Measurements from ENCODE around the gene ZNF485. TPM values are rescaled to one million over a fixed set of nuclear protein-coding genes. Genes with fewer than 3 reads are reported as not detected.
A peak's percentile ranks its signal among the peaks of the same experiment; 100 is the strongest.

The ZNF485 gene
- 1.3 TPM for polyA plus RNA-seq (2012; ENCODE audit: low read depth, missing spikeins)

- no peak for TF ChIP-seq POU2F2 (IDR thresholded peaks at IDR 0.05; ENCODE audit: low read depth, low read length)
- TF ChIP-seq POLR2AphosphoS5 (IDR thresholded peaks at IDR 0.05; ENCODE audit: low read depth, low read length): peak; percentile 66; the same call in 1 of the 2 replicates
- TF ChIP-seq PAX5 (IDR thresholded peaks at IDR 0.05; ENCODE audit: insufficient read depth, low read length, severe bottlenecking): no peak
- TF ChIP-seq SPI1 (IDR thresholded peaks at IDR 0.05; ENCODE audit: low read depth, low read length): peak; percentile 73
- TF ChIP-seq TAF1 (IDR thresholded peaks at IDR 0.05; ENCODE audit: low read depth, low read length): peak; percentile 65; the same call in 1 of the 2 replicates
- TF ChIP-seq POLR2A (IDR thresholded peaks at IDR 0.05; ENCODE audit: low read depth, low read length): peak; percentile 61
- peak; percentile 98 for FAIRE-seq
- DNase-seq (ENCODE audit: insufficient read length, low spot score): peak; percentile 71
Observed at GRCh38 chr10:43606323-43607198, at the start of gene ZNF485. Gene ZNF485 (plus strand): TSS chr10:43606438. CDS start chr10:43607051, 613 bp downstream.

DNA sequence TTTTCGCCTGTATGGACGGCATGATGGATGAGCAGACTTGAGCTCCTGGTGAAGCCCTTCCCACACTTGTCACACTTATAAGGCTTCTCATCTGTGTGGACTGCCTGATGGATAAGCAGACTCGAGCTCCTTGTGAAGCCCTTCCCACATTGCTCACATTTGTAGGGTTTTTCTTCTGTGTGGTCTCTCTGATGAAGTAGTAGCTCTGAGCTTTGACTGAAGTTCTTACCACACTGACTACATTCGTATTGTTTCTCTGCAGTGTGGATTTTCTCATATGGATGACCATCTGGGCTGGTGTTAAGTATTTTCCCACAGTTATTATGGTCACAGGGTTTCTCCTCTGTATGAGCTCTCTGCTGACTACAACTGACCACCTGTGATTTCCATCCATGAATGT lies 49.0 kb upstream of the ZNF485 start:
- no peak for FAIRE-seq
- DNase-seq (ENCODE audit: insufficient read length, low spot score): no peak
- TF ChIP-seq POU2F2 (IDR thresholded peaks at IDR 0.05; ENCODE audit: low read depth, low read length) (no peak), PAX5 (IDR thresholded peaks at IDR 0.05; ENCODE audit: insufficient read depth, low read length, severe bottlenecking) (no peak), TAF1 (IDR thresholded peaks at IDR 0.05; ENCODE audit: low read depth, low read length) (no peak)

DNA sequence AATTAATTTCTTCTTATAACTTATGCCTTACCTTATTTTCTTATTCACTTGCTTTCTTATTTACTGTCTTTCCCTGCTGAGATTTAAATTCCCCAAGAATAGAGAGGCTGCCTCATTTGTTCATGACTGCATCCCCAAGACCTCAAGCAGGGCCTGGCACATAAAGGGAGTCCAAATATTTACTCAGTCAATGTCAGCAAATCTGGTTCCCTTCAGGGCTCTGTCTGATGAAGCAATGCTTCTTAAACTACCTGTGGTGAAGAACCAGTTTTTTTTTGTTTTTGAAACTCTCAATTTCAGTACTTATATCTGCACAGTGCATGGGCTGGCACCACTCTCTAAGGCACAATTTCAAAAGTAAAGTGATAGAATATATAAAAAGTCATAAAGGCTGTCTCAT lies 36.6 kb upstream of the ZNF485 start:
- DNase-seq (ENCODE audit: insufficient read length, low spot score): no peak
- no peak for FAIRE-seq

DNA sequence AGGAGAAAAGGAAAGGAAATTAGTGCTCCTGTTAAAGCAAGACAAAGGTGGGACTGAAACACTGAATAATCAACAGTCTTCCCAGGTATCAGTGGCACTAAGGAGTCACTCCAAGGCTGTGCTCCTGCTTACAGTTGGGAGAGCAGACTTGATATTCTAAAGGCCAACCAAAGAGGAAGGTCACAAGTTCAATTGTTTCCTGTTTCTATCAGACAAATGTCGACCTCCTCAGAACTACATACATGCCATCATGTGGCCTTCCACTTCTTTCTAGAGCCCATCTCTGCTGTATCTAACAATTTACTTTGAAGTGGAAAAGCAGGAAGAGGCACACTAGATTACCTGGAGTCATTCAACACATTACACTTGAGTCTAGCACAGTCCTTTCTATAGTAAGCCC lies 35.3 kb upstream of the ZNF485 start:
- TF ChIP-seq POLR2A (IDR thresholded peaks at IDR 0.05; ENCODE audit: low read depth, low read length) (no peak), SPI1 (IDR thresholded peaks at IDR 0.05; ENCODE audit: low read depth, low read length) (no peak), POU2F2 (IDR thresholded peaks at IDR 0.05; ENCODE audit: low read depth, low read length) (no peak), TAF1 (IDR thresholded peaks at IDR 0.05; ENCODE audit: low read depth, low read length) (no peak), POLR2AphosphoS5 (IDR thresholded peaks at IDR 0.05; ENCODE audit: low read depth, low read length) (no peak), PAX5 (IDR thresholded peaks at IDR 0.05; ENCODE audit: insufficient read depth, low read length, severe bottlenecking) (no peak)
- no peak for DNase-seq (ENCODE audit: insufficient read length, low spot score)
- FAIRE-seq: no peak

More for the DNA sequence above, 36.6 kb upstream of the ZNF485 start:
- no peak for TF ChIP-seq PAX5 (IDR thresholded peaks at IDR 0.05; ENCODE audit: insufficient read depth, low read length, severe bottlenecking)
- TF ChIP-seq TAF1 (IDR thresholded peaks at IDR 0.05; ENCODE audit: low read depth, low read length): no peak
- no peak for TF ChIP-seq POU2F2 (IDR thresholded peaks at IDR 0.05; ENCODE audit: low read depth, low read length)
- TF ChIP-seq POLR2AphosphoS5 (IDR thresholded peaks at IDR 0.05; ENCODE audit: low read depth, low read length): no peak

DNA sequence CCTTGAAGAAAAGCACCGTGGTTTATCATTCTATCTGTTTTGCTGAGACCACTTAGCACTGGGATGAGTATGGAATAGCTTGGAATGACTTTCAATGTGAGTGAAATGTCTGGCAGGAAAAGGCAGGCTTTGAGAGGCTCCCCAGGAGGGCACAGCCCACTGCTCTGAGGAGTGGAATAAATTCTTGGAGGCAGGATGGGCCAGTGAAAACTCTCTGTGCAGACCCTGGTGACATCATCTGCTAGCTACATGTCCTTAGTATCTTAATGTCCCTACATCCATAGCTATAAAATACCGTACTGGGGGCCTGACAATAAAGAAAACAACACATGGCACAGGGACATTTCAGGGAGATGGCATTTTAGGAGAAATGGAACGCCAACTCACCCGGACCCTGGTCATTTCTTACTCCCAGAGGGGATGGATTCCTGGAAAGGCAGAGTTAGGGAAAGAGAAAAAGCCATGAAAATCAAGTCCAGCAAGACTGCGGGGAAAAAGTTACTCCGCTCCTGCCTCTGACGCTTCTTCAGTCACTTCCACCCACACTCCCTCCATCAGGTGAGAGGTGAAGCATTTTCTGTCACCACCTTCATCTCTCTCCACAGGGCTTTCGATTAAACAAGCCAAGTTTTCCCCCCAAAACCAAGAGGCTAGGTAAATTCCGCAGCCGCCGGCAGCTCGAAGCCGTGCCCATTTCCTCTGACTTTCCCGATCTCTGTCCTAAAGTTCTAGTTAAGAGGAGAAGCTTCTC lies 32.8 kb upstream of the ZNF485 start:
- no peak for DNase-seq (ENCODE audit: insufficient read length, low spot score)
- TF ChIP-seq POLR2AphosphoS5 (IDR thresholded peaks at IDR 0.05; ENCODE audit: low read depth, low read length) (no peak), TAF1 (IDR thresholded peaks at IDR 0.05; ENCODE audit: low read depth, low read length) (no peak), POU2F2 (IDR thresholded peaks at IDR 0.05; ENCODE audit: low read depth, low read length) (no peak), SPI1 (IDR thresholded peaks at IDR 0.05; ENCODE audit: low read depth, low read length) (no peak), PAX5 (IDR thresholded peaks at IDR 0.05; ENCODE audit: insufficient read depth, low read length, severe bottlenecking) (no peak), POLR2A (IDR thresholded peaks at IDR 0.05; ENCODE audit: low read depth, low read length) (no peak)
- no peak for FAIRE-seq

GRCh38 chr10:43574001-43574892 lies 32.0 kb upstream of the ZNF485 start, which contains the start of gene ZNF239:
Gene ZNF239 (minus strand): TSS chr10:43574616. CDS start chr10:43558079, 16,537 bp downstream.
- peak; percentile 44 for DNase-seq (ENCODE audit: insufficient read length, low spot score)
- peak; percentile 48 for FAIRE-seq
- TF ChIP-seq SPI1 (IDR thresholded peaks at IDR 0.05; ENCODE audit: low read depth, low read length): no peak
- TF ChIP-seq POLR2AphosphoS5 (IDR thresholded peaks at IDR 0.05; ENCODE audit: low read depth, low read length): no peak
- no peak for TF ChIP-seq TAF1 (IDR thresholded peaks at IDR 0.05; ENCODE audit: low read depth, low read length)
- no peak for TF ChIP-seq PAX5 (IDR thresholded peaks at IDR 0.05; ENCODE audit: insufficient read depth, low read length, severe bottlenecking)
- TF ChIP-seq POLR2A (IDR thresholded peaks at IDR 0.05; ENCODE audit: low read depth, low read length): no peak
- TF ChIP-seq POU2F2 (IDR thresholded peaks at IDR 0.05; ENCODE audit: low read depth, low read length): no peak

- TF ChIP-seq PAX5 (IDR thresholded peaks at IDR 0.05; ENCODE audit: insufficient read depth, low read length, severe bottlenecking): no peak
- TF ChIP-seq TAF1 (IDR thresholded peaks at IDR 0.05; ENCODE audit: low read depth, low read length): no peak
- TF ChIP-seq POLR2A (IDR thresholded peaks at IDR 0.05; ENCODE audit: low read depth, low read length): no peak
- TF ChIP-seq POLR2AphosphoS5 (IDR thresholded peaks at IDR 0.05; ENCODE audit: low read depth, low read length): no peak
- no peak for TF ChIP-seq POU2F2 (IDR thresholded peaks at IDR 0.05; ENCODE audit: low read depth, low read length)
- no peak for TF ChIP-seq SPI1 (IDR thresholded peaks at IDR 0.05; ENCODE audit: low read depth, low read length)
- no peak for DNase-seq (ENCODE audit: insufficient read length, low spot score)
- FAIRE-seq: peak; percentile 40
Observed at GRCh38 chr10:43574906-43575305, 31.3 kb upstream of the ZNF485 start.

- DNase-seq (ENCODE audit: insufficient read length, low spot score) (no peak), FAIRE-seq (no peak)
- TF ChIP-seq TAF1 (IDR thresholded peaks at IDR 0.05; ENCODE audit: low read depth, low read length) (no peak), POU2F2 (IDR thresholded peaks at IDR 0.05; ENCODE audit: low read depth, low read length) (no peak), POLR2AphosphoS5 (IDR thresholded peaks at IDR 0.05; ENCODE audit: low read depth, low read length) (no peak), PAX5 (IDR thresholded peaks at IDR 0.05; ENCODE audit: insufficient read depth, low read length, severe bottlenecking) (no peak), SPI1 (IDR thresholded peaks at IDR 0.05; ENCODE audit: low read depth, low read length) (no peak), POLR2A (IDR thresholded peaks at IDR 0.05; ENCODE audit: low read depth, low read length) (no peak)
Observed at GRCh38 chr10:43576062-43576461, 30.2 kb upstream of the ZNF485 start.
